Bronchial epithelial cell (primary cell): ENCODE data around the gene UQCC2. TPM values are rescaled to one million over a fixed set of nuclear protein-coding genes. Genes with fewer than 3 reads are reported as not detected.

Source experiments
- DNase-seq: peaks from one replicate; pipeline ENCODE4 v3.0.0-alpha.2; 2010; ENCODE audit warnings: low read depth
- FAIRE-seq: peaks from 2 replicates; lab custom pipeline; 2011; peaks lifted over from hg19 to GRCh38; lab: Jason Lieb, UNC
- H3K27me3 ChIP-seq: 2 replicates; pipeline ENCODE4 v1.5.1; 2011; ENCODE audit warnings: low read length; ENCODE audit not compliant: control insufficient read depth, insufficient read depth
- H3K36me3 ChIP-seq: 2 replicates; pipeline ENCODE4 v1.5.1; 2011; ENCODE audit warnings: low read length; ENCODE audit not compliant: control insufficient read depth, insufficient read depth
- H3K4me3 ChIP-seq: 2 replicates; pipeline ENCODE4 v1.5.1; 2011; ENCODE audit warnings: mild to moderate bottlenecking, low read depth, low read length, control low read depth
- total RNA-seq: library from RNA; depleted of rRNA; stranded (reverse); fragments of >200 nt; gene quantifications from 2 replicates; pipeline ENCODE4 v1.2.1, GENCODE V29; 2014
- TF ChIP-seq, protein P1 (sequence below): IDR thresholded peaks from 2 replicates; pipeline ENCODE4 v1.5.1; 2011; ENCODE audit warnings: mild to moderate bottlenecking, moderate library complexity, low read length, control low read depth, inconsistent platforms; ENCODE audit not compliant: insufficient read depth, severe bottlenecking

The UQCC2 gene
- total RNA-seq, 1 donor from 2014 or later, result 47.1 TPM

DNA sequence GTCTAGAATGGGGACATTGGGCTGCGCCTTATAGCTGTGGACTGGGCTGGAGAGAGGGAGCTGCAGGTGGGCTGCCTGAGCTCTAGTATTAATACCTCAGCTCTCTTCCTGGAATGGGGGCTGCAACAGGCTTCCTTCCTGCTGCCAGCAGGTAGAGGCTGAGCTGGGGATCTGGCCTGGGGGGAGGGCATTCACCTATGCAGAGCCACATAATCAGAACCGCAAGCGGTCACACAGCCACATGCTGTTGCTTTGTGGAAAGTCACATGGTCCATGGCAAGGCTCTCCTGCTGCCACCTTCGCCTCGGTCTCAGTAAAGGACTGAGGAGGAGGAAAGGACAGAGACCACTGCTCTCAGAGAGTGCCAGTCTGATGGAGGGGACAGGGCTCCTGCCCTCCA is 54.7 kb downstream of the UQCC2 start:
- H3K36me3 ChIP-seq, result peaks cover 40% of the 10 kb centered on the region
- FAIRE-seq, result no peak

GRCh38 chr6:33654831-33655554 is 56.5 kb downstream of the UQCC2 start:
- TF ChIP-seq, protein P1, sequence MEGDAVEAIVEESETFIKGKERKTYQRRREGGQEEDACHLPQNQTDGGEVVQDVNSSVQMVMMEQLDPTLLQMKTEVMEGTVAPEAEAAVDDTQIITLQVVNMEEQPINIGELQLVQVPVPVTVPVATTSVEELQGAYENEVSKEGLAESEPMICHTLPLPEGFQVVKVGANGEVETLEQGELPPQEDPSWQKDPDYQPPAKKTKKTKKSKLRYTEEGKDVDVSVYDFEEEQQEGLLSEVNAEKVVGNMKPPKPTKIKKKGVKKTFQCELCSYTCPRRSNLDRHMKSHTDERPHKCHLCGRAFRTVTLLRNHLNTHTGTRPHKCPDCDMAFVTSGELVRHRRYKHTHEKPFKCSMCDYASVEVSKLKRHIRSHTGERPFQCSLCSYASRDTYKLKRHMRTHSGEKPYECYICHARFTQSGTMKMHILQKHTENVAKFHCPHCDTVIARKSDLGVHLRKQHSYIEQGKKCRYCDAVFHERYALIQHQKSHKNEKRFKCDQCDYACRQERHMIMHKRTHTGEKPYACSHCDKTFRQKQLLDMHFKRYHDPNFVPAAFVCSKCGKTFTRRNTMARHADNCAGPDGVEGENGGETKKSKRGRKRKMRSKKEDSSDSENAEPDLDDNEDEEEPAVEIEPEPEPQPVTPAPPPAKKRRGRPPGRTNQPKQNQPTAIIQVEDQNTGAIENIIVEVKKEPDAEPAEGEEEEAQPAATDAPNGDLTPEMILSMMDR, result no peak
- Histone ChIP-seq H3K4me3 (no peak overlapping the region), H3K27me3 (no peaks in the 10 kb centered on the region), H3K36me3 (peaks cover 39% of the 10 kb centered on the region)
- no peak for FAIRE-seq
- DNase-seq, result no peak

More for the DNA sequence above, 54.7 kb downstream of the UQCC2 start:
- TF ChIP-seq, protein P1, result no peak
- Histone ChIP-seq H3K27me3 (no peaks in the 10 kb centered on the region), H3K4me3 (no peak overlapping the region)
- no peak for DNase-seq

- H3K4me3 ChIP-seq, result no peak overlapping the region
- H3K27me3 ChIP-seq, result no peaks in the 10 kb centered on the region
- FAIRE-seq (no peak), DNase-seq (no peak)
- TF ChIP-seq, protein P1, result no peak
- H3K36me3 ChIP-seq, result peaks cover 23% of the 10 kb centered on the region
Measured at GRCh38 chr6:33652002-33652401, 59.5 kb downstream of the UQCC2 start.

- TF ChIP-seq, protein P1, result no peak
- no peak for DNase-seq
- peaks cover 20% of the 10 kb centered on the region for H3K36me3 ChIP-seq
- H3K27me3 ChIP-seq, result no peaks in the 10 kb centered on the region
- H3K4me3 ChIP-seq, result no peak overlapping the region
- FAIRE-seq, result no peak
Measured at GRCh38 chr6:33651403-33651802, 60.1 kb downstream of the UQCC2 start.

Other genes with a start within 250 kb of the UQCC2 start
- gene BAK1, start 131.4 kb downstream of the UQCC2 start, total RNA-seq, result 25.5 and 47.5 TPM in 2 replicates
- gene ITPR3, start 90.4 kb downstream of the UQCC2 start, total RNA-seq, result 66.6 and 95.6 TPM in 2 replicates
- under 0.01 and 0.13 TPM in 2 replicates for gene IP6K3, start 35.2 kb upstream of the UQCC2 start, total RNA-seq
- 62.6 and 66.9 TPM in 2 replicates for gene LEMD2, start 77.4 kb upstream of the UQCC2 start, total RNA-seq
- gene MLN, start 92.3 kb upstream of the UQCC2 start, total RNA-seq, result not detected in 2 replicates